HCT116 (cell line): ENCODE measurements around the gene SDC3.

Experiments used
- CTCF ChIP-seq, 3 experiments: fragments of 200-600 bp in 1 of 3; sonication (generic) in 1 of 3; IDR thresholded peaks in 2 of 3; conservative IDR thresholded peaks in 1 of 3; 2 replicates each; pipeline ENCODE4 v1.5.1; 2012 to 2017; ENCODE audit warnings: low read depth in 2 of 3, low read length in 2 of 3, antibody characterized with exemption in 1 of 3, borderline replicate concordance in 1 of 3, control low read depth in 1 of 3, mild to moderate bottlenecking in 1 of 3, mixed read lengths in 1 of 3, mixed run types in 1 of 3, moderate library complexity in 1 of 3; ENCODE audit not compliant: insufficient read depth in 1 of 3
- POLR2AphosphoS5 ChIP-seq: IDR thresholded peaks from 2 replicates; pipeline ENCODE4 v1.6.1; 2011; ENCODE audit warnings: mild to moderate bottlenecking, low read depth, low read length, moderate library complexity
- SP1 ChIP-seq: IDR thresholded peaks from 2 replicates; pipeline ENCODE4 v1.6.1; 2012; ENCODE audit warnings: low read depth

DNA sequence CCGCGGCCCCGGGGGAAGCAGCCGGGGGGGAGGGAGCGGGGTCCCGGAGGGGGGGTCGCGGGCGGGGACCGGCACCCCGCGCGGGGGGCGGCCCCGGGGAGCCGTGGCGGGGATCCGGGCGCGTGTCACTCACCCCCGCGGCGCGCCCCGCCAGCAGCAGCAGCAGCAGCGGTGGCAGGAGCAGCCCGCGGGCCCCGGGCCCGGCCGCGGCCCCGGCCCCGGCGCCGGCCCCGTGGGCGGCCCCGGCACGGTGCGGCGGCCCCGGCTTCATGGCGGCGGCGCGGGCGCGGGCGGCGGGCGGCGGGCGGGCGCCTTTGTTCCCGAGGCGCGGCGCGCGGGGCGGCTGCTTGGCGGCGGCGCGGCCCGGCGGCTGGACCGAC is 252 bp downstream of the SDC3 start:
- TF ChIP-seq SP1 (no peak), POLR2AphosphoS5 (no peak), CTCF (IDR thresholded peaks at IDR 0.05 in 2 of 3, conservative IDR thresholded peaks at IDR 0.05 in 1 of 3; ENCODE audit: borderline replicate concordance in 1 of 3, insufficient read depth in 1 of 3, low read depth in 2 of 3, low read length in 2 of 3) (no peak)
